ENCODE data around the gene IFT43.

IFT43 gene

GRCh38 chr14:76083796-76084765, 98.5 kb downstream of the IFT43 start:
- H3K36me3 ChIP-seq (ENCODE audit: insufficient read depth): no peaks in the 10 kb centered on the region
- no peaks in the 10 kb centered on the region for H3K27me3 ChIP-seq (ENCODE audit: insufficient read depth, low read depth)
- H3K4me3 ChIP-seq (IDR thresholded peaks at IDR 0.05; ENCODE audit: insufficient read depth, low read depth, low read length): no peak overlapping the region
- no peak overlapping the region for H3K4me2 ChIP-seq
- no peaks in the 10 kb centered on the region for H3K4me1 ChIP-seq (ENCODE audit: low read depth, poor library complexity, severe bottlenecking)
- no peaks in the 10 kb centered on the region for H3K79me2 ChIP-seq (ENCODE audit: insufficient read depth, low read depth)
- H4K20me1 ChIP-seq (ENCODE audit: insufficient read depth): no peaks in the 10 kb centered on the region
- no peak overlapping the region for H3K27ac ChIP-seq
- H2AFZ ChIP-seq (ENCODE audit: low read depth): no peak overlapping the region
- TF ChIP-seq, protein P1, sequence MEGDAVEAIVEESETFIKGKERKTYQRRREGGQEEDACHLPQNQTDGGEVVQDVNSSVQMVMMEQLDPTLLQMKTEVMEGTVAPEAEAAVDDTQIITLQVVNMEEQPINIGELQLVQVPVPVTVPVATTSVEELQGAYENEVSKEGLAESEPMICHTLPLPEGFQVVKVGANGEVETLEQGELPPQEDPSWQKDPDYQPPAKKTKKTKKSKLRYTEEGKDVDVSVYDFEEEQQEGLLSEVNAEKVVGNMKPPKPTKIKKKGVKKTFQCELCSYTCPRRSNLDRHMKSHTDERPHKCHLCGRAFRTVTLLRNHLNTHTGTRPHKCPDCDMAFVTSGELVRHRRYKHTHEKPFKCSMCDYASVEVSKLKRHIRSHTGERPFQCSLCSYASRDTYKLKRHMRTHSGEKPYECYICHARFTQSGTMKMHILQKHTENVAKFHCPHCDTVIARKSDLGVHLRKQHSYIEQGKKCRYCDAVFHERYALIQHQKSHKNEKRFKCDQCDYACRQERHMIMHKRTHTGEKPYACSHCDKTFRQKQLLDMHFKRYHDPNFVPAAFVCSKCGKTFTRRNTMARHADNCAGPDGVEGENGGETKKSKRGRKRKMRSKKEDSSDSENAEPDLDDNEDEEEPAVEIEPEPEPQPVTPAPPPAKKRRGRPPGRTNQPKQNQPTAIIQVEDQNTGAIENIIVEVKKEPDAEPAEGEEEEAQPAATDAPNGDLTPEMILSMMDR (conservative IDR thresholded peaks at IDR 0.05; ENCODE audit: low read depth, low read length): no peak
- H3K9ac ChIP-seq: no peak overlapping the region

DNA sequence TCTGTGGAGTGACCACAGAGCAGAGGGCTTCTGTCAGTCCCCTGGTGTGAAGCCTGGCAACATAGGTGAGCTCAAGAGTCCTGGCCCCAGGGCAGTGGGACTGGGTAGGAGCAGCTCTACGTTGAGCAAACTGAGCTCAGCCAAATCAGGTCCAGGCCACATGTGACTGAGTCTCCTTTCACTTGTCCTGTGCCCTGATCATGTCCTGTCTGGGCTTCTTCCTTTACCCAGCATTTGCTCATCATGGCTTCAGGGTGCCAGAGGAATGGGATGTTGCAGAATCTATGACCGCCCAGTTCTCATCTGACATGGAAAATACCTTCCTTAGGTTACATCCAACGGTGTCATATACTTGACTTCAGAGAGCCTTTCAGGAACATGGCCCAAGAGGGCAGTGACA, 99.8 kb downstream of the IFT43 start:
- Histone ChIP-seq H3K4me3 (IDR thresholded peaks at IDR 0.05; ENCODE audit: insufficient read depth, low read depth, low read length) (no peak overlapping the region), H3K27ac (no peak overlapping the region), H3K27me3 (ENCODE audit: insufficient read depth, low read depth) (no peaks in the 10 kb centered on the region), H3K4me2 (no peak overlapping the region), H4K20me1 (ENCODE audit: insufficient read depth) (no peaks in the 10 kb centered on the region), H3K9ac (no peak overlapping the region), H3K36me3 (ENCODE audit: insufficient read depth) (no peaks in the 10 kb centered on the region), H2AFZ (ENCODE audit: low read depth) (no peak overlapping the region), H3K79me2 (ENCODE audit: insufficient read depth, low read depth) (no peaks in the 10 kb centered on the region), H3K4me1 (ENCODE audit: low read depth, poor library complexity, severe bottlenecking) (no peaks in the 10 kb centered on the region)
- TF ChIP-seq, protein P1 (conservative IDR thresholded peaks at IDR 0.05; ENCODE audit: low read depth, low read length): no peak

- H3K4me2 ChIP-seq: no peak overlapping the region
- no peak overlapping the region for H2AFZ ChIP-seq (ENCODE audit: low read depth)
- no peaks in the 10 kb centered on the region for H3K4me1 ChIP-seq (ENCODE audit: low read depth, poor library complexity, severe bottlenecking)
- no peaks in the 10 kb centered on the region for H3K27me3 ChIP-seq (ENCODE audit: insufficient read depth, low read depth)
- H3K9ac ChIP-seq: no peak overlapping the region
- TF ChIP-seq, protein P1 (conservative IDR thresholded peaks at IDR 0.05; ENCODE audit: low read depth, low read length): no peak
- H4K20me1 ChIP-seq (ENCODE audit: insufficient read depth): no peaks in the 10 kb centered on the region
- H3K4me3 ChIP-seq (IDR thresholded peaks at IDR 0.05; ENCODE audit: insufficient read depth, low read depth, low read length): no peak overlapping the region
- no peak overlapping the region for H3K27ac ChIP-seq
- no peaks in the 10 kb centered on the region for H3K36me3 ChIP-seq (ENCODE audit: insufficient read depth)
- no peaks in the 10 kb centered on the region for H3K79me2 ChIP-seq (ENCODE audit: insufficient read depth, low read depth)
Observed at GRCh38 chr14:76086636-76087035, 101.1 kb downstream of the IFT43 start.

DNA sequence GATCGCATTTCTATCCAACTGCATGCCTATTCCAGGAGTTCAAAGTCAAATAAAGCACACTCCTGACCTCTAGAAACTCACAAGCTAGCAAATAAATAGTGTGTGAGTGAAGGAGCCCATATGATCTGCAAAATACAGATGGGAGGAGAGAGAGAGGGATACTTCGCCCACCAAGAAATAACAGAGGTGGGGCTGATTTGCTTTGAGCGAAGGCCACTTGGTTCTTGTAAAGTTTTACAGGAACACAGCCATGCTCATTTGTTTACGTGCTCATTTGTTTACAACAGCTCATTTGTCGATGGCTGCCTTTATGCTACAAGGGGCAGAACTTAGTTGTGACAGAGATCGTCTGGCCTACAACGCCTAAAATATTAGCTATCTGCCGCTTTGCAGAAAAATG, 102.8 kb downstream of the IFT43 start:
- TF ChIP-seq, protein P1 (conservative IDR thresholded peaks at IDR 0.05; ENCODE audit: low read depth, low read length): no peak
- Histone ChIP-seq H3K27me3 (ENCODE audit: insufficient read depth, low read depth) (no peaks in the 10 kb centered on the region), H3K4me3 (IDR thresholded peaks at IDR 0.05; ENCODE audit: insufficient read depth, low read depth, low read length) (no peak overlapping the region), H3K4me2 (no peak overlapping the region), H3K27ac (no peak overlapping the region), H2AFZ (ENCODE audit: low read depth) (no peak overlapping the region), H3K79me2 (ENCODE audit: insufficient read depth, low read depth) (no peaks in the 10 kb centered on the region), H3K36me3 (ENCODE audit: insufficient read depth) (no peaks in the 10 kb centered on the region), H3K9ac (no peak overlapping the region), H3K4me1 (ENCODE audit: low read depth, poor library complexity, severe bottlenecking) (no peaks in the 10 kb centered on the region), H4K20me1 (ENCODE audit: insufficient read depth) (no peaks in the 10 kb centered on the region)

Data from KMS-11 (cell line).